HL-60 (cell line): ENCODE results near the gene ARAP2.

ENCODE experiments used
- DNase-seq, 2 experiments: peaks; one replicate each; pipeline ENCODE4 v3.0.0-alpha.2; 2010 to 2020; ENCODE audit warnings: low read depth in 1 of 2, low spot score in 1 of 2
- H3K27ac ChIP-seq: fragments of 250-450 bp; sonication (Bioruptor Pico); replicated peaks from 2 replicates; pipeline ENCODE4 v1.5.1; 2020; ENCODE audit warnings: mild to moderate bottlenecking, moderate library complexity
- H3K27me3 ChIP-seq: fragments of 250-450 bp; sonication (Bioruptor Pico); 2 replicates; pipeline ENCODE4 v1.5.1; 2021; ENCODE audit warnings: mild to moderate bottlenecking, moderate library complexity; ENCODE audit not compliant: insufficient read depth, poor library complexity, severe bottlenecking
- H3K4me3 ChIP-seq: replicated peaks from 2 replicates; pipeline ENCODE4 v1.5.1; 2011; ENCODE audit warnings: mild to moderate bottlenecking, control low read depth, low read length; ENCODE audit not compliant: insufficient read depth
- GABPA ChIP-seq: IDR thresholded peaks from 2 replicates; pipeline ENCODE4 v1.6.1; 2012; ENCODE audit warnings: low read depth
- POLR2AphosphoS5 ChIP-seq: IDR thresholded peaks from 2 replicates; pipeline ENCODE4 v1.6.1; 2012; ENCODE audit warnings: low read depth
- REST ChIP-seq: IDR thresholded peaks from 2 replicates; pipeline ENCODE4 v1.6.1; 2012; ENCODE audit warnings: low read depth; ENCODE audit not compliant: insufficient replicate concordance
- SPI1 ChIP-seq: IDR thresholded peaks from 2 replicates; pipeline ENCODE4 v1.6.1; 2012; ENCODE audit warnings: low read depth, mild to moderate bottlenecking, borderline replicate concordance
- TF ChIP-seq, protein P1 (sequence below): IDR thresholded peaks from one replicate; pipeline ENCODE4 v1.5.1; 2011; ENCODE audit warnings: low read length, control low read depth, inconsistent platforms; ENCODE audit not compliant: insufficient read depth

The ARAP2 gene

DNA sequence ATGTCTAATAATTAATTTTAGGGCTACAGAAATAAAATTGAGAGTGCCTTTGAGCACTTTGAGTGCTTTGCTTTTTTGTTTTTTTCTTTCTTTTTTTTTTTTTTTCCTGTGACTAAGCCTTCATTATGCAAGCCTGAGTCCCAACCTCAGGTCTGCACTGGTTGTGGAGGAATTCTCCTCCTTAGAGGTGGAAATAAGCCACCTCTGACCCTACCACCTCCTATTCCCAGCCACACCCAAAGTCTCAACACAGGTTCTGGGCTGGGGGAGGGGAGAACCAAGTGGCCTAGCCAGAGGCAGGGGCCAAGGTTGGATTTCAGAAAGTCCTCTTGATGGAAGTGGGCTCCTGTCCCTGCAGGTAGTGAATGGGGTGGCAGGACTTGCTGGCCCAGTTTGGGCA is 180.2 kb downstream of the ARAP2 start:
- no peak overlapping the region for H3K4me3 ChIP-seq
- no peak overlapping the region for H3K27ac ChIP-seq
- no peak for TF ChIP-seq SPI1
- no peak for TF ChIP-seq POLR2AphosphoS5
- no peak for TF ChIP-seq GABPA
- TF ChIP-seq, protein P1, sequence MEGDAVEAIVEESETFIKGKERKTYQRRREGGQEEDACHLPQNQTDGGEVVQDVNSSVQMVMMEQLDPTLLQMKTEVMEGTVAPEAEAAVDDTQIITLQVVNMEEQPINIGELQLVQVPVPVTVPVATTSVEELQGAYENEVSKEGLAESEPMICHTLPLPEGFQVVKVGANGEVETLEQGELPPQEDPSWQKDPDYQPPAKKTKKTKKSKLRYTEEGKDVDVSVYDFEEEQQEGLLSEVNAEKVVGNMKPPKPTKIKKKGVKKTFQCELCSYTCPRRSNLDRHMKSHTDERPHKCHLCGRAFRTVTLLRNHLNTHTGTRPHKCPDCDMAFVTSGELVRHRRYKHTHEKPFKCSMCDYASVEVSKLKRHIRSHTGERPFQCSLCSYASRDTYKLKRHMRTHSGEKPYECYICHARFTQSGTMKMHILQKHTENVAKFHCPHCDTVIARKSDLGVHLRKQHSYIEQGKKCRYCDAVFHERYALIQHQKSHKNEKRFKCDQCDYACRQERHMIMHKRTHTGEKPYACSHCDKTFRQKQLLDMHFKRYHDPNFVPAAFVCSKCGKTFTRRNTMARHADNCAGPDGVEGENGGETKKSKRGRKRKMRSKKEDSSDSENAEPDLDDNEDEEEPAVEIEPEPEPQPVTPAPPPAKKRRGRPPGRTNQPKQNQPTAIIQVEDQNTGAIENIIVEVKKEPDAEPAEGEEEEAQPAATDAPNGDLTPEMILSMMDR = no peak
- no peak for TF ChIP-seq REST
- no peaks in the 10 kb centered on the region for H3K27me3 ChIP-seq
- DNase-seq = no peak

DNA sequence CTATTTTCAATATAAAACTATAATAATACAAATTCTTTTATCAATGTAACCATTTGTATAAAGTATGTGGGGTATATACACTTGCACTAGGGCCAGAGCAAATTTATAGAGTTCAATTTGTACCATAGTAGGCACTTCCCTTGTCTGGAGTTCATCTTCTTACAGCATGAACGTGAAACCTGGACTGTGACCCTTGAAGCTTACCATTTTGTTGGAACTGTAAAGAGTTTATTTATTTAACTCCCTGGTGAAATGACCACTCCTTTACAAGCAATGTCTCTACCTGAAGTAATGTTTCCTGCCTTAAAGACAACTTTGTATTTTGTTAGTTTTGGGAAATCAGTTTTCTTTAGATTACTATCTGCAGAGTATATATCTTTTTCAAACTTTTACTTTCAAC is 188.2 kb downstream of the ARAP2 start:
- no peak overlapping the region for H3K27ac ChIP-seq
- no peak overlapping the region for H3K4me3 ChIP-seq
- TF ChIP-seq, protein P1 = no peak
- TF ChIP-seq POLR2AphosphoS5 = no peak
- no peak for TF ChIP-seq REST
- no peak for TF ChIP-seq SPI1
- no peak for TF ChIP-seq GABPA
- H3K27me3 ChIP-seq = no peaks in the 10 kb centered on the region
- no peak for DNase-seq

- Histone ChIP-seq H3K27ac (no peak overlapping the region), H3K4me3 (no peak overlapping the region), H3K27me3 (no peaks in the 10 kb centered on the region)
- TF ChIP-seq POLR2AphosphoS5 (no peak), REST (no peak), SPI1 (no peak), GABPA (no peak)
- TF ChIP-seq, protein P1 = no peak
- no peak for DNase-seq
Measured at GRCh38 chr4:36054694-36055422, 189.5 kb downstream of the ARAP2 start.
